GM12891 (cell line): ENCODE measurements around the gene ATP6V0C.

Experiments
- PAX5 ChIP-seq: IDR thresholded peaks from 2 replicates; pipeline ENCODE4 v1.6.1; 2011; ENCODE audit warnings: low read length, moderate library complexity, mild to moderate bottlenecking; ENCODE audit not compliant: insufficient read depth, severe bottlenecking
- POLR2A ChIP-seq: IDR thresholded peaks from 2 replicates; pipeline ENCODE4 v1.6.1; 2011; ENCODE audit warnings: low read depth, low read length, control low read depth
- POLR2AphosphoS5 ChIP-seq: IDR thresholded peaks from 2 replicates; pipeline ENCODE4 v1.6.1; 2011; ENCODE audit warnings: low read depth, low read length, control low read depth
- POU2F2 ChIP-seq: IDR thresholded peaks from 2 replicates; pipeline ENCODE4 v1.6.1; 2011; ENCODE audit warnings: low read depth, mild to moderate bottlenecking, control low read depth, low read length, moderate library complexity
- SPI1 ChIP-seq: IDR thresholded peaks from 2 replicates; pipeline ENCODE4 v1.6.1; 2011; ENCODE audit warnings: low read depth, low read length, control low read depth
- TAF1 ChIP-seq: IDR thresholded peaks from 2 replicates; pipeline ENCODE4 v1.6.1; 2011; ENCODE audit warnings: low read depth, low read length, control low read depth

DNA sequence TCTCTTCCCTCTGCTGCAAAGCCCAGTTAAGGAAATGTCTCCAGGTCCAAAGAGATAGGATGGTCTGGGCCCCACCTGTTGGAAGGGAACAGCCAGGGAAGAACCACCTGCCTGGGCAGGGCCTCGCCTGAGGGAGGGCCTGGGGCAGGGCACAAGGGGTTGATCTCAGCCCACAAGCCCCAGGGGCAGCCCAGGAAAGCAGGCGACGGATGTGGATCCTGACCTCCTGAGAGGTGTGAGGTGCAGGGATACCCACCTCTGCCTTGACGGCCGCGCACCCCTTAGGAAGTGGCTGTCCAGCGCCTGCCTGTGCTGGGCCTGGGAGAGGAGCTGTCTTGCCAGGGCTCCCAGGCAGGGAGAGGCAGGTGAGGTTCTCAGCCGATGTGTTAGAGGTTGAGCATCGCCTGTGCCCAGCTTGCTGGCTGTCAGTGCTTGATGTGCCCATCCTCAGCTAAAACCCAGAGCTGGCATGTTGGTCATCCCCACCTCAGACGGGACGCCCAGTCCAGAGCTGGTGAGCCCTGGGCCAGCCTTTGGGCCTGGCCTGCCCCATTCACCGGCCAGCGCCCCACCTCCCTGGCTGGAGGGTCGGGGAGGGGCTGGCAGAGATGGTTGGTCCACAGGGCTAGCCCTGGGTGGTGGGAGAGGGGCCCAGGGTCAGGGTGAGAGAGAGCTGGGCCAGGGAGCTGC is 17.0 kb downstream of the ATP6V0C start:
- TF ChIP-seq POLR2AphosphoS5 (no peak), TAF1 (no peak), POLR2A (peak; percentile 57; the same call in 1 of the 2 replicates), POU2F2 (no peak), SPI1 (no peak), PAX5 (no peak)
